Keratinocyte (primary cell): ENCODE measurements around the gene CPED1. TPM values are rescaled to one million over a fixed set of nuclear protein-coding genes. Genes with fewer than 3 reads are reported as not detected.
A peak's percentile ranks its signal among the peaks of the same experiment; 100 is the strongest.

ENCODE experiments used
- DNase-seq: peaks from one replicate; pipeline ENCODE4 v3.0.0-alpha.2; 2011; ENCODE audit warnings: low read depth, missing footprints, low spot score
- FAIRE-seq: peaks from 2 replicates; lab custom pipeline; 2011; peaks lifted over from hg19 to GRCh38; lab: Jason Lieb, UNC
- H2AFZ ChIP-seq: 2 replicates; pipeline ENCODE4 v1.6.0; 2012; ENCODE audit warnings: low read length, control low read depth, inconsistent platforms; ENCODE audit not compliant: control insufficient read depth
- H3K27ac ChIP-seq: 2 replicates; pipeline ENCODE4 v1.5.1; 2011; ENCODE audit warnings: low read length; ENCODE audit not compliant: control insufficient read depth, insufficient read depth
- H3K27me3 ChIP-seq: 3 replicates; pipeline ENCODE4 v1.6.0; 2011; ENCODE audit warnings: low read length; ENCODE audit not compliant: control insufficient read depth, insufficient read depth; ENCODE audit errors: extremely low read depth
- H3K36me3 ChIP-seq, 2 experiments: 2 replicates in 1 of 2; 3 replicates in 1 of 2; pipeline ENCODE4 v1.5.1; 2011; ENCODE audit warnings: low read length in 2 of 2, mild to moderate bottlenecking in 1 of 2; ENCODE audit not compliant: control insufficient read depth in 2 of 2, insufficient read depth in 2 of 2; ENCODE audit errors: extremely low read depth in 1 of 2
- H3K4me1 ChIP-seq: 3 replicates; pipeline ENCODE4 v1.5.1; 2011; ENCODE audit warnings: low read length; ENCODE audit not compliant: control insufficient read depth, insufficient read depth; ENCODE audit errors: extremely low read depth
- H3K4me2 ChIP-seq: 3 replicates; pipeline ENCODE4 v1.6.0; 2011; ENCODE audit warnings: low read depth, low read length; ENCODE audit not compliant: control insufficient read depth, insufficient read depth; ENCODE audit errors: extremely low read depth
- H3K4me3 ChIP-seq, 3 experiments: fragments of 200-600 bp in 1 of 3; sonication (generic) in 1 of 3; 2 replicates in 2 of 3; 3 replicates in 1 of 3; pipeline ENCODE4 v1.5.1; 2011 to 2016; ENCODE audit warnings: low read length in 3 of 3, mild to moderate bottlenecking in 3 of 3, control low read depth in 2 of 3, inconsistent platforms in 1 of 3, low read depth in 1 of 3, mixed read lengths in 1 of 3, mixed run types in 1 of 3, moderate library complexity in 1 of 3; ENCODE audit not compliant: control insufficient read depth in 2 of 3, insufficient read depth in 2 of 3; ENCODE audit errors: extremely low read depth in 1 of 3
- H3K79me2 ChIP-seq: 2 replicates; pipeline ENCODE4 v1.6.0; 2012; ENCODE audit warnings: low read length; ENCODE audit not compliant: control insufficient read depth, insufficient read depth
- H3K9ac ChIP-seq: 3 replicates; pipeline ENCODE4 v1.6.0; 2011; ENCODE audit warnings: low read length; ENCODE audit not compliant: control insufficient read depth, insufficient read depth; ENCODE audit errors: extremely low read depth
- H3K9me1 ChIP-seq: 3 replicates; pipeline ENCODE4 v1.6.0; 2011; ENCODE audit warnings: low read length; ENCODE audit not compliant: control insufficient read depth, insufficient read depth; ENCODE audit errors: extremely low read depth
- H3K9me3 ChIP-seq: 2 replicates; pipeline ENCODE4 v1.5.1; 2012; ENCODE audit warnings: low read depth, low read length; ENCODE audit not compliant: control insufficient read depth
- H4K20me1 ChIP-seq: 3 replicates; pipeline ENCODE4 v1.6.0; 2011; ENCODE audit warnings: low read length; ENCODE audit not compliant: control insufficient read depth, insufficient read depth; ENCODE audit errors: extremely low read depth
- EZH2 ChIP-seq: IDR thresholded peaks from one replicate; pipeline ENCODE4 v1.6.1; 2012; ENCODE audit warnings: inconsistent platforms, mild to moderate bottlenecking, low read length, moderate library complexity
- dilution Hi-C: fragments of 300-500 bp; cut with MboI; formaldehyde crosslinking; loops from one replicate; pipeline ENCODE4 v1.7.0; 2020; ENCODE audit warnings: low sequenced_read_pairs; ENCODE audit not compliant: extremely low pct_ligation_motif_present
- polyA plus RNA-seq, 5 experiments: library from polyadenylated mRNA; depleted of rRNA in 3 of 5; stranded (reverse) in 3 of 5; stranded (forward) in 1 of 5; unstranded in 1 of 5; fragments of >200 nt; gene quantifications; 1 replicate in 1 of 5; 2 replicates in 3 of 5; 3 replicates in 1 of 5; pipeline versions ENCODE4 v1.2.1 to v1.2.3, GENCODE V29; 2011 to 2012; ENCODE audit warnings: missing spikeins in 2 of 5, low read depth in 1 of 5, low replicate concordance in 1 of 5
- TF ChIP-seq, protein P1 (sequence below), 3 experiments: IDR thresholded peaks in 1 of 3; conservative IDR thresholded peaks in 1 of 3; optimal IDR thresholded peaks in 1 of 3; 2 replicates in 2 of 3; 3 replicates in 1 of 3; pipeline versions ENCODE3 to v1.5.1; 2011; ENCODE audit warnings: low read length in 3 of 3, mild to moderate bottlenecking in 3 of 3, moderate library complexity in 2 of 3, control low read depth in 1 of 3, inconsistent platforms in 1 of 3; ENCODE audit not compliant: insufficient read depth in 2 of 3; ENCODE audit errors: extremely low read depth in 1 of 3

The CPED1 gene
- polyA plus RNA-seq, 1 donor (not counting 4 experiments of a cell fraction or from before 2014, with no cell fraction given): 0.62 TPM

DNA sequence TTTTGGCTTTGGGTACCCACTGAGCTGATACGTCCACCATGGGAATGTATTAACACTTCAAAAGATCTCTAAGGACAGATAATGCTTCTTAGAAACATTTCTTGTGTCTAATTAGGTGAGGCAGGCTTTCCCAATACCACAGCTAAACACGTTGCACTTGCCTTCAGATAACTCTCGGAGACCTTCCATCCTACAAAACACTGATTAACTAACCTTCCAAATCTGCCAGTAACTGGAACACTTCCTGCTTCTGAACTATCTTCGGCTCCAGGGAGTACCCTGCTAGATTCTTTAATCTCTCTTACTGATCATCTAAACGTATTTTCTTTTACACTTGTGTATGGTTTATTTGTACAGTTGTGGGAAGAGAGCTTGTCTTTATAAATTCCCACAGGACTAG is 339.2 kb downstream of the CPED1 start:
- Histone ChIP-seq H3K4me2 (no peak overlapping the region), H4K20me1 (peaks cover 4% of the 10 kb centered on the region), H3K36me3 (no peaks in the 10 kb centered on the region), H3K27ac (no peak overlapping the region), H3K9me3 (no peaks in the 10 kb centered on the region), H3K27me3 (peaks cover 32% of the 10 kb centered on the region), H3K4me1 (peaks cover 14% of the 10 kb centered on the region), H2AFZ (no peak overlapping the region), H3K9ac (no peak overlapping the region), H3K79me2 (no peaks in the 10 kb centered on the region), H3K9me1 (no peaks in the 10 kb centered on the region), H3K4me3 (no peak overlapping the region)
- dilution Hi-C loops: no loop called here
- FAIRE-seq (no peak), DNase-seq (no peak)
- no peak for TF ChIP-seq EZH2
- TF ChIP-seq, protein P1, sequence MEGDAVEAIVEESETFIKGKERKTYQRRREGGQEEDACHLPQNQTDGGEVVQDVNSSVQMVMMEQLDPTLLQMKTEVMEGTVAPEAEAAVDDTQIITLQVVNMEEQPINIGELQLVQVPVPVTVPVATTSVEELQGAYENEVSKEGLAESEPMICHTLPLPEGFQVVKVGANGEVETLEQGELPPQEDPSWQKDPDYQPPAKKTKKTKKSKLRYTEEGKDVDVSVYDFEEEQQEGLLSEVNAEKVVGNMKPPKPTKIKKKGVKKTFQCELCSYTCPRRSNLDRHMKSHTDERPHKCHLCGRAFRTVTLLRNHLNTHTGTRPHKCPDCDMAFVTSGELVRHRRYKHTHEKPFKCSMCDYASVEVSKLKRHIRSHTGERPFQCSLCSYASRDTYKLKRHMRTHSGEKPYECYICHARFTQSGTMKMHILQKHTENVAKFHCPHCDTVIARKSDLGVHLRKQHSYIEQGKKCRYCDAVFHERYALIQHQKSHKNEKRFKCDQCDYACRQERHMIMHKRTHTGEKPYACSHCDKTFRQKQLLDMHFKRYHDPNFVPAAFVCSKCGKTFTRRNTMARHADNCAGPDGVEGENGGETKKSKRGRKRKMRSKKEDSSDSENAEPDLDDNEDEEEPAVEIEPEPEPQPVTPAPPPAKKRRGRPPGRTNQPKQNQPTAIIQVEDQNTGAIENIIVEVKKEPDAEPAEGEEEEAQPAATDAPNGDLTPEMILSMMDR (optimal IDR thresholded peaks at IDR 0.05 in 1 of 3, IDR thresholded peaks at IDR 0.05 in 1 of 3, conservative IDR thresholded peaks at IDR 0.05 in 1 of 3; ENCODE audit: extremely low read depth in 1 of 3, insufficient read depth in 2 of 3, low read length in 3 of 3): no peak

DNA sequence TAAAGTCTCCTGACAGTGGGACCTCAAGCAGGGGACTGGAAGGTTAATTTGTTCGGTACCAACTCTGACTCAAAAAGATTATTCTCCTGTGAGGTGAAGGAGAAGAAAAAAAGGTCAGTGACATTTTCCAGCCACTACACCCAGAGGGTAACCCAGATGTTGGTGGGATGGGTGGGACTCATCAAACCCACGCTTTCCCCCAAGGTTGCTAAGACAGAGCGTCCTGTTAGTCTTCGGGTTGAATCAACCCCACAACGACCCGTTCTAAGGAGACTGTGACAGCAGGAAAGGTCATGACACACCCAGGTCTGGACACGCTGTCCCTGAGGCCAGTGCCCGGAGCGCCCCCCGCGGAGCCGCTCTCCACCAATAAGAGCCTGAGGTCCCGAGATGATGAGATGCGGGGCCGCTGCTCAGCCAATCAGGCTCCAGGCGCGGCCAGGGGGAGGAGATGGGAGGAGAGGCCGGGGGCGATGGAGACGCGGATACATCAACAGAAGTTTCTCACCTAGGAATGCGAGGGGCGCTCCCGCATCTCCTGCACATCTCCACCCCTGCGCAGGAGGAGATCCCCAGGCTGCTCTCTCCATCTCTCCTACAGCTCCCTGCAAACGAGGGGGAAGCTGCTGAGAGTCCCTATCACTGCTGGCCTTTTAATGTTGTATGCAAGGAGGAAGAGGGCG is 340.1 kb downstream of the CPED1 start, which contains the start of gene WNT16:
TSS of gene WNT16 (plus strand) at position 493 of the 683 bp plus-strand sequence. CDS start 293 bp downstream, outside the sequence.
- Histone ChIP-seq H3K36me3 (no peaks in the 10 kb centered on the region), H3K79me2 (no peaks in the 10 kb centered on the region), H3K4me2 (peak within 1 kb of the TSS; percentile 92), H3K4me1 (peaks cover 14% of the 10 kb centered on the region), H3K9ac (no peak within 1 kb of the TSS), H3K4me3 (peak within 1 kb of the TSS; percentile 31 to 78 (median 71)), H4K20me1 (peaks cover 4% of the 10 kb centered on the region), H3K27me3 (peaks cover 32% of the 10 kb centered on the region), H3K9me3 (no peaks in the 10 kb centered on the region), H3K9me1 (no peaks in the 10 kb centered on the region), H3K27ac (no peak within 1 kb of the TSS), H2AFZ (peak within 1 kb of the TSS; percentile 64)
- DNase-seq (no peak), FAIRE-seq (no peak)
- TF ChIP-seq, protein P1 (optimal IDR thresholded peaks at IDR 0.05 in 1 of 3, IDR thresholded peaks at IDR 0.05 in 1 of 3, conservative IDR thresholded peaks at IDR 0.05 in 1 of 3; ENCODE audit: extremely low read depth in 1 of 3, insufficient read depth in 2 of 3, low read length in 3 of 3): no peak
- TF ChIP-seq EZH2: no peak
- dilution Hi-C loops: no loop called here
